Stimulated activated memory B cell treated with anti-CD40 and anti-IgM and Interleukin-4, amounts not matched to agents 10 μg/mL and 1 μg/mL and 100 μg/mL, for 72 hours (primary cell): Measurements from ENCODE around the gene KRTAP10-11.

Experiments used
- ATAC-seq: fragments of 150-1000 bp; cut with Tn5 transposase; 2 replicates; pipeline ENCODE4 v1.10.0; 2021
- H3K27ac Mint-ChIP-seq: one replicate; pipeline ENCODE4 v1.8.0; 2022; ENCODE audit warnings: mild to moderate bottlenecking, mixed read lengths
- H3K27me3 Mint-ChIP-seq: one replicate; pipeline ENCODE4 v1.8.0; 2022; ENCODE audit warnings: mixed read lengths
- H3K36me3 Mint-ChIP-seq: one replicate; pipeline ENCODE4 v1.8.0; 2022; ENCODE audit warnings: mixed read lengths
- H3K4me1 Mint-ChIP-seq: one replicate; pipeline ENCODE4 v1.8.0; 2022; ENCODE audit warnings: mixed read lengths
- H3K4me3 Mint-ChIP-seq: one replicate; pipeline ENCODE4 v1.8.0; 2022; ENCODE audit warnings: mild to moderate bottlenecking, moderate library complexity, mixed read lengths
- H3K9me3 Mint-ChIP-seq: one replicate; pipeline ENCODE4 v1.8.0; 2022; ENCODE audit warnings: mixed read lengths

The KRTAP10-11 gene

DNA sequence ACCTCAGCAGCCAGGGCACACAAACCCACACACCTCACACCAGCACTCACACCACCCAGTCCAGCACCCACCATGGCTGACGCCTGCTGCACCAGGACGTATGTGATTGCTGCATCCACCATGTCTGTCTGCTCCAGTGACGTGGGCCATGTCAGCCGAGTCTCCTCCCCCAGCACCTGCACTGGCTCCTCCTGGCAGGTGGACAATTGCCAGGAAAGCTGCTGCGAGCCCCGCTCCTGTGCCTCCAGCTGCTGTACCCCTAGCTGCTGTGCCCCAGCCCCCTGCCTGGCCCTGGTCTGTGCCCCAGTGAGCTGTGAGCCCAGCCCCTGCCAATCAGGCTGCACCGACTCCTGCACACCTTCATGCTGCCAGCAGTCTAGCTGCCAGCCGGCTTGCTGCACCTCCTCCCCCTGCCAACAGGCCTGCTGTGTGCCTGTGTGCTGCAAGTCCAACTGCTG, 34.2 kb upstream of the KRTAP10-11 start, which contains the start of gene KRTAP10-8:
TSS of gene KRTAP10-8 (plus strand) at position 51 of the 458 bp plus-strand sequence. CDS start at position 73, 22 bp downstream.
- no peaks in the 10 kb centered on the region for H3K4me1 Mint-ChIP-seq
- no peak within 1 kb of the TSS for H3K27ac Mint-ChIP-seq
- no peak within 1 kb of the TSS for H3K4me3 Mint-ChIP-seq
- H3K27me3 Mint-ChIP-seq: peaks cover 42% of the 10 kb centered on the region
- peaks cover 28% of the 10 kb centered on the region for H3K36me3 Mint-ChIP-seq
- no peak for ATAC-seq
- H3K9me3 Mint-ChIP-seq: peaks cover 31% of the 10 kb centered on the region

DNA sequence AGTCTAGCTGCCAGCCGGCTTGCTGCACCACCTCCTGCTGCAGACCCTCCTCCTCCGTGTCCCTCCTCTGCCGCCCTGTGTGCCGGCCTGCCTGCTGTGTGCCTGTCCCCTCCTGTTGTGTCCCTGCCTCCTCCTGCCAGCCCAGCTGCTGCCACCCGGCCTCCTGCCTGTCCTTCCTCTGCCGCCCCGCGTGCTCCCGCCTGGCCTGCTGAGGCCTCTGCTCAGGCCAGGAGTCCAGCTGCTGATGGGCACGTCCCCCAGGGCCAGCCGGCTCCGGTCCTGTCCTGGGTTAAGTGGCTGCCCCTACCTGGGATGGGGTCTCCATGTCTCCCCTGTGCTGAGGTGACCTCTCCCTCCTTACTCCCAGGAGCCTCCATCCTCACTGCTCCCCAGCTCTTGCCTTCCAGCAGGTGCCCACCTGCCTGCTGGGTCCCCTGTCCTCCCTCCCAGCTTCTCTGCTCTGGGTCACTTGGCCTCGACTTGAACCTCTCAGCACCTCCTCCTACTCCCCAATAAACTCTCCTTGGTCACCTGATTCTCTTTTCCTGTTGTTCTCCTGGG, 33.5 kb upstream of the KRTAP10-11 start:
- Mint-ChIP-seq H3K4me3 (no peak overlapping the region), H3K4me1 (no peaks in the 10 kb centered on the region)

DNA sequence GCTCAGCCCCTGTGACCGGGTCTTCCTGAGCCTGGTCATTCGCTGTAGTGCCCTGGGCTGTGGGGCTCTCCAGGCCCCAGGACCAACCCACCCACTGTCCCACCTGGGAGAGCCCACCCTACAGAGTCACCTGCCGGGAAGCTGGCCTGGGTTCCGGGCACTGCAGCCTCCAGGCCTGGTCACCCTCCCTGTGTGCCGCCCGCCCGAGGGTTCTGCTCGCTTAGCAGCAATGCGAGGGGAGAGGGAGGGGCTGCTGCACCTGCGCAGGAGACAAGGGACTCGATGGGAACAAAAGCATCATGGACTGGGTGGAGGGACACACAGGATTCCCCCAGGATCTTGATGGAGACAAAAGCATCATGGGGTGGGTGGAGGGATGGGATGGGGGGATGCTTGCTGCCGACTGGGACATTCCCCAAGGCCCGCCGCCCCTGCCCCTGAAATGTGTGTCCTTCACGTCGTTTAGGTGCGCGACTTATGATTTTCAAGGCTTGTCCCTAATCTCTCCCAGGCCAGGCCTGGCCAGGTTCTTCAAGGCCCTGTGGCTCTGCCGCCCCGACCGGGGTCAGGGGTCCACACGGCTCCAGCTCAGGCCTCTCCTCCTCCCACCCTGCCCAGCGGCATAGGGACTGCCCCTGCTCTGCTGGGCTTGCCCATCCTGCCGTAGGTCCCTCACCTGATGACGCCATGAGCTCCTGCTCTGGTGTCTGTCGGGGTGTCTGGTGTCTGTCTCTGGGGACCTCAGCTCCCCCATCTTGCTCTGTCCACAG, 32.6 kb upstream of the KRTAP10-11 start:
- Mint-ChIP-seq H3K4me3 (no peak overlapping the region), H3K4me1 (peaks cover 5% of the 10 kb centered on the region), H3K9me3 (peaks cover 33% of the 10 kb centered on the region), H3K27me3 (peaks cover 41% of the 10 kb centered on the region), H3K27ac (peak overlapping the region; percentile 45), H3K36me3 (peaks cover 29% of the 10 kb centered on the region)
- no peak for ATAC-seq

More for the DNA sequence above, 33.5 kb upstream of the KRTAP10-11 start:
- ATAC-seq: no peak
- Mint-ChIP-seq H3K36me3 (peaks cover 28% of the 10 kb centered on the region), H3K27me3 (peaks cover 41% of the 10 kb centered on the region), H3K9me3 (peaks cover 31% of the 10 kb centered on the region), H3K27ac (no peak overlapping the region)

DNA sequence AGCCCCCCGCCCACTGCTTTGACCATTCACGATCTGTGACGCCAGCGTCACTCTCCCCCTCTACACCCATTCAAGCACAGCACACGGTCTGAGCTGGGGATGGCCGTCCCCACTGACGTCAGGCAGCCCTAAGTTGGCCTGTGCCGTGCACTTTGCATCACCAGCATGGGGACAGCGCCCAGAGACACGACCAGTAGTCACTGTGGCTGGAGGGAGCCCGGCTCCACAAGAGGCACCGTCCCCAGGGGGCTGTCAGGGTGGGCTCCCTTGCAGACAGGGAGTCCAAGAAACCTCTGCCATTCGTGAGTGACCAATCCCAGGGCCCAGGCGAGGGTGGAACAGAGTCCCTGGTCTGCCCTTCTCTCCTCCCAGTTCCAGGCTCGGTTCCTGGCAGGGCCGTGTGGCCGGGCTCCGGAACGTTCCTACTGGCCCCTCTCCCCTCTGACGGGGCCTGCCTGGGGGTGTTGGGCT, 32.0 kb upstream of the KRTAP10-11 start:
- Mint-ChIP-seq H3K9me3 (peaks cover 30% of the 10 kb centered on the region), H3K4me3 (no peak overlapping the region), H3K36me3 (peaks cover 29% of the 10 kb centered on the region), H3K27ac (peak overlapping the region; percentile 45), H3K27me3 (peaks cover 41% of the 10 kb centered on the region), H3K4me1 (peaks cover 11% of the 10 kb centered on the region)
- no peak for ATAC-seq

DNA sequence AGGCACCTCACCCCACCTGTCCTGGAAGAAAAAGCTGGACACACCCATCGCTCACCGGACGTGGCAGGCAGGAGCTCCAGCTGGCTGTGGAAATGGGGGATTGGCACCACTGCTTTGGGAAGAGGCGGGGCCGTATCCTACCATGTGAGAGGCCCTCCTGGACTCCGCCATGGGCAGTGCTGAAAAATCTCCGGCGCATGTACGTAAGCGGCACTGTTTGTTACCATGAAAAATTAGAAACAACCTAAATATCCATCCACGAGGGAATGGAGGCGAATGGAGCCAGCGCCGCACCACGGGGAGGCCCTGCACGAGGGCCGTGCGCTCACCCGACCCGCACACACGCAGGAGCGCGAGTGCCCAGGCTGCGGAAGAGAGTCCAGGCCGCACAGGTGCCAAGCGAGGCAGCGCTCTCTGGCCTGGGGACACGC, 31.2 kb upstream of the KRTAP10-11 start:
- ATAC-seq: no peak
- Mint-ChIP-seq H3K27me3 (peaks cover 41% of the 10 kb centered on the region), H3K4me1 (peaks cover 14% of the 10 kb centered on the region), H3K27ac (no peak overlapping the region), H3K36me3 (peaks cover 30% of the 10 kb centered on the region), H3K9me3 (peaks cover 30% of the 10 kb centered on the region), H3K4me3 (no peak overlapping the region)

GRCh38 chr21:44615466-44615865, 30.7 kb upstream of the KRTAP10-11 start:
- H3K4me1 Mint-ChIP-seq: peaks cover 14% of the 10 kb centered on the region
- H3K27ac Mint-ChIP-seq: no peak overlapping the region

DNA sequence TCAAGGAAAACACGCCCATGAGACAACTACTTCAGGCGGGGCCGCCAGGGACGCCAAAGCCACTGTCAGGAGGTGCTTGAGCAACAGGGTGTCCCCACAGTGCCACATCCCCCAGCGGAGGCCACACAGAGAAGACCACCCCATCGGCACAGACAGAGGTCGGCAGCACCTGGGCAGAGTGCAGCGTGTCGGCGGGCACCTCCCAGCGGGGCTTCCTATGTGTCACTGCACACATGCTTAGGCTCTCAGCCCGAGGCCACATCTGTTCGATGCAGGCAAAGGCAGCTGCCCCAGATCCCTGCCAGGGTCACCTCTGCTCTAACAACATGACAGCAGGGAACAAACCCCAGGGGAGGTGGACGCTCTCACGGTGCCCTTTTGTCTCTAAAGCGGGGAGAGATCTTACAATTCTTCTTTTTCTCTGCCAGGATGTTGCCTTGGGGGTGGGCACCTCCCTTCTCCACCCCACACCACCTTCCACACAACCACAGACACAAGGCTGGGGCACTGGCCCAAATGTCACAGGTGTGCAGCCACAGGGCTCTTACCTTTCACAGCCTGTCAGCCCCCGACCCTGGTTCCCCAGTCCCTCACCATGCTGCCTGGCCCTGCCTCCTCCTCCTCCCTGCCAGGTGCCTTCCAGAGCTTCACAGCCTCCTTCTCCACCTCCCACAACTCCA, 30.2 kb upstream of the KRTAP10-11 start:
- ATAC-seq: no peak
- peaks cover 33% of the 10 kb centered on the region for H3K9me3 Mint-ChIP-seq
- H3K36me3 Mint-ChIP-seq: peaks cover 39% of the 10 kb centered on the region
- no peak overlapping the region for H3K27ac Mint-ChIP-seq
- peaks cover 41% of the 10 kb centered on the region for H3K27me3 Mint-ChIP-seq
- peaks cover 14% of the 10 kb centered on the region for H3K4me1 Mint-ChIP-seq
- no peak overlapping the region for H3K4me3 Mint-ChIP-seq

More at GRCh38 chr21:44615466-44615865, 30.7 kb upstream of the KRTAP10-11 start:
- Mint-ChIP-seq H3K36me3 (peaks cover 34% of the 10 kb centered on the region), H3K4me3 (no peak overlapping the region), H3K9me3 (peaks cover 32% of the 10 kb centered on the region), H3K27me3 (peaks cover 41% of the 10 kb centered on the region)
- ATAC-seq: no peak

- ATAC-seq: no peak
- no peak overlapping the region for H3K27ac Mint-ChIP-seq
- peaks cover 29% of the 10 kb centered on the region for H3K9me3 Mint-ChIP-seq
- H3K4me3 Mint-ChIP-seq: no peak overlapping the region
- H3K36me3 Mint-ChIP-seq: peaks cover 35% of the 10 kb centered on the region
- H3K27me3 Mint-ChIP-seq: peaks cover 41% of the 10 kb centered on the region
- peaks cover 14% of the 10 kb centered on the region for H3K4me1 Mint-ChIP-seq
These were observed 29.7 kb upstream of the KRTAP10-11 start for GRCh38 chr21:44616591-44616926.

DNA sequence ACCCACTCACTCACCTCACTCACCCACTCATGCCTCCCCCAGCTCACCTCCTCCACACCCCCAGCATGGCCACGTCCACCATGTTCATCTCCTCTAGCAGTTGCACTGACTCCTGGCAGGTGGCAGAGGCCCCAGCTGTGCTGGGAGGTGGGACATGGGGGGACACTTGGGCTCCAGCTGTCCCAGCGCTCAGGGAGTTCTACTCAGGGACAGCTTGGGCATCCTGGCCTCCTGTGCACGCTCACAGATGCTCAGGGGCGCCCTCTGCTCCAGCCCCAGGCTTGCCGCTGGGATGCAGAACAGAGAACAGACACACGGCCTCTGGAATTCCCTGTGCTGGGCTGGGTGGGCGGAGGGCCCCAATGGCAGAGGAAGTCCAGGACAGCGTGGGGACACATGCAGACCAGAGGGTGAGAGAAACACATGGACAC, 29.1 kb upstream of the KRTAP10-11 start:
- H3K27ac Mint-ChIP-seq: no peak overlapping the region
- H3K36me3 Mint-ChIP-seq: peaks cover 34% of the 10 kb centered on the region
- H3K4me1 Mint-ChIP-seq: peaks cover 14% of the 10 kb centered on the region
- no peak overlapping the region for H3K4me3 Mint-ChIP-seq
- H3K9me3 Mint-ChIP-seq: peaks cover 26% of the 10 kb centered on the region
- peaks cover 41% of the 10 kb centered on the region for H3K27me3 Mint-ChIP-seq
- no peak for ATAC-seq

- peaks cover 27% of the 10 kb centered on the region for H3K9me3 Mint-ChIP-seq
- ATAC-seq: no peak
- no peak overlapping the region for H3K4me3 Mint-ChIP-seq
These were observed 27.7 kb upstream of the KRTAP10-11 start for GRCh38 chr21:44618504-44618903.

GRCh38 chr21:44618909-44619308, 27.3 kb upstream of the KRTAP10-11 start:
- Mint-ChIP-seq H3K4me3 (no peak overlapping the region), H3K9me3 (peaks cover 31% of the 10 kb centered on the region), H3K27ac (peak overlapping the region; percentile 69), H3K27me3 (peaks cover 29% of the 10 kb centered on the region), H3K4me1 (peaks cover 14% of the 10 kb centered on the region), H3K36me3 (peaks cover 30% of the 10 kb centered on the region)
- no peak for ATAC-seq

More at GRCh38 chr21:44618504-44618903, 27.7 kb upstream of the KRTAP10-11 start:
- Mint-ChIP-seq H3K27me3 (peaks cover 28% of the 10 kb centered on the region), H3K27ac (peak overlapping the region; percentile 69), H3K4me1 (peaks cover 14% of the 10 kb centered on the region), H3K36me3 (peaks cover 26% of the 10 kb centered on the region)

GRCh38 chr21:44619886-44620285, 26.3 kb upstream of the KRTAP10-11 start:
- Mint-ChIP-seq H3K4me1 (peaks cover 14% of the 10 kb centered on the region), H3K4me3 (no peak overlapping the region), H3K27ac (no peak overlapping the region), H3K9me3 (peaks cover 39% of the 10 kb centered on the region), H3K36me3 (peaks cover 39% of the 10 kb centered on the region), H3K27me3 (peaks cover 26% of the 10 kb centered on the region)
- ATAC-seq: no peak

- Mint-ChIP-seq H3K36me3 (peaks cover 39% of the 10 kb centered on the region), H3K4me3 (no peak overlapping the region), H3K27ac (no peak overlapping the region), H3K4me1 (peaks cover 9% of the 10 kb centered on the region), H3K9me3 (peaks cover 37% of the 10 kb centered on the region), H3K27me3 (peaks cover 36% of the 10 kb centered on the region)
- ATAC-seq: no peak
These were observed 22.6 kb upstream of the KRTAP10-11 start for GRCh38 chr21:44623575-44623974.

GRCh38 chr21:44625756-44626155, 20.5 kb upstream of the KRTAP10-11 start:
- peaks cover 22% of the 10 kb centered on the region for H3K36me3 Mint-ChIP-seq
- no peak overlapping the region for H3K4me3 Mint-ChIP-seq
- no peak overlapping the region for H3K27ac Mint-ChIP-seq
- H3K9me3 Mint-ChIP-seq: peaks cover 33% of the 10 kb centered on the region
- ATAC-seq: no peak
- H3K4me1 Mint-ChIP-seq: peaks cover 11% of the 10 kb centered on the region
- H3K27me3 Mint-ChIP-seq: peaks cover 36% of the 10 kb centered on the region

GRCh38 chr21:44626262-44626661, 20.0 kb upstream of the KRTAP10-11 start:
- peaks cover 36% of the 10 kb centered on the region for H3K9me3 Mint-ChIP-seq
- no peak overlapping the region for H3K4me3 Mint-ChIP-seq
- no peak for ATAC-seq
- H3K27ac Mint-ChIP-seq: no peak overlapping the region
- peaks cover 36% of the 10 kb centered on the region for H3K27me3 Mint-ChIP-seq
- H3K36me3 Mint-ChIP-seq: peaks cover 25% of the 10 kb centered on the region
- peaks cover 11% of the 10 kb centered on the region for H3K4me1 Mint-ChIP-seq
